Cerebellar cortex (tissue), 1 donor: Measurements from ENCODE around the gene PLCZ1.
"Not testable (repeated sequence)": the region's sequence is repeated elsewhere in the genome, so short reads cannot be mapped to it uniquely, and the experiment has no call there.

Experiments
- DNase-seq: peaks from one replicate; pipeline ENCODE4 v3.0.0-alpha.2; 2015; ENCODE audit warnings: low spot score

The PLCZ1 gene

GRCh38 chr12:18737819-18738218 lies at the start of gene PLCZ1, which contains the start of gene CAPZA3:
TSS of gene PLCZ1 (minus strand) at chr12:18738012. CDS start at chr12:18737371, 641 bp downstream.
TSS of gene CAPZA3 (plus strand) at chr12:18738119. CDS start at chr12:18738269, 150 bp downstream.
- no peak for DNase-seq

- DNase-seq, result not testable (repeated sequence)
These were observed 47.7 kb upstream of the PLCZ1 start for GRCh38 chr12:18785465-18785864.

GRCh38 chr12:18782827-18783226 lies 45.0 kb upstream of the PLCZ1 start:
- DNase-seq, result no peak

GRCh38 chr12:18766479-18766878 lies 28.7 kb upstream of the PLCZ1 start:
- DNase-seq, result not testable (repeated sequence)

GRCh38 chr12:18755341-18755740 lies 17.5 kb upstream of the PLCZ1 start:
- no peak for DNase-seq

GRCh38 chr12:18754124-18754707 lies 16.4 kb upstream of the PLCZ1 start:
- DNase-seq, result no peak

GRCh38 chr12:18753481-18754123 lies 15.8 kb upstream of the PLCZ1 start:
- no peak for DNase-seq

- no peak for DNase-seq
These were observed 15.1 kb upstream of the PLCZ1 start for GRCh38 chr12:18752947-18753346.

GRCh38 chr12:18752280-18752920 lies 14.6 kb upstream of the PLCZ1 start:
- DNase-seq, result no peak

GRCh38 chr12:18751866-18752265 lies 14.1 kb upstream of the PLCZ1 start:
- DNase-seq, result no peak

- no peak for DNase-seq
These were observed 12.3 kb upstream of the PLCZ1 start for GRCh38 chr12:18750085-18750484.

- DNase-seq, result no peak
These were observed 11.7 kb upstream of the PLCZ1 start for GRCh38 chr12:18749386-18749957.

- DNase-seq, result no peak
These were observed 10.1 kb upstream of the PLCZ1 start for GRCh38 chr12:18747895-18748294.

- DNase-seq, result no peak
These were observed 6.7 kb downstream of the PLCZ1 start for GRCh38 chr12:18731156-18731555.

- DNase-seq, result no peak
These were observed 14.1 kb downstream of the PLCZ1 start for GRCh38 chr12:18723752-18724151.

- DNase-seq, result no peak
These were observed 16.4 kb downstream of the PLCZ1 start for GRCh38 chr12:18721452-18721851.

GRCh38 chr12:18720690-18721089 lies 17.1 kb downstream of the PLCZ1 start:
- DNase-seq, result no peak

- DNase-seq, result no peak
These were observed 17.8 kb downstream of the PLCZ1 start for GRCh38 chr12:18719922-18720510.

- no peak for DNase-seq
These were observed 19.4 kb downstream of the PLCZ1 start for GRCh38 chr12:18718462-18718861.

- DNase-seq, result no peak
These were observed 21.6 kb downstream of the PLCZ1 start for GRCh38 chr12:18716236-18716635.

- DNase-seq, result no peak
These were observed 31.0 kb downstream of the PLCZ1 start for GRCh38 chr12:18706798-18707197.

GRCh38 chr12:18703911-18704310 lies 33.9 kb downstream of the PLCZ1 start:
- DNase-seq, result no peak

- no peak for DNase-seq
These were observed 34.5 kb downstream of the PLCZ1 start for GRCh38 chr12:18703321-18703720.
